SIG-M5 treated with dmso at 0.1 percent for 504 hours (cell line): ENCODE data around the gene ZC3HAV1.
"Not testable (repeated sequence)": the region's sequence is repeated elsewhere in the genome, so short reads cannot be mapped to it uniquely, and the experiment has no call there.

Experiments
- DNase-seq: peaks from one replicate; lab custom pipeline; 2025; ENCODE audit not compliant: unreplicated experiment; lab: John Stamatoyannopoulos, UW

ZC3HAV1 gene

GRCh38 chr7:139109188-139109982 lies at the start of gene ZC3HAV1:
Gene ZC3HAV1, minus strand, starts transcription at chr7:139109720. Its CDS starts 389 bp downstream, at chr7:139109331.
- peak; percentile 97 for DNase-seq

- no peak for DNase-seq
These were observed 44.3 kb upstream of the ZC3HAV1 start for GRCh38 chr7:139153832-139154231.

- no peak for DNase-seq
These were observed 42.6 kb upstream of the ZC3HAV1 start for GRCh38 chr7:139152149-139152548.

- no peak for DNase-seq
These were observed 29.6 kb upstream of the ZC3HAV1 start for GRCh38 chr7:139139150-139139549.

- peak; percentile 89 for DNase-seq
These were observed 24.0 kb upstream of the ZC3HAV1 start for GRCh38 chr7:139133335-139134139.

GRCh38 chr7:139132887-139133286 lies 23.4 kb upstream of the ZC3HAV1 start:
- DNase-seq = no peak

- DNase-seq = peak; percentile 100
These were observed 22.1 kb upstream of the ZC3HAV1 start for GRCh38 chr7:139131601-139132041.

- not testable (repeated sequence) for DNase-seq
These were observed 20.3 kb upstream of the ZC3HAV1 start for GRCh38 chr7:139129814-139130213.

GRCh38 chr7:139127648-139128047 lies 18.1 kb upstream of the ZC3HAV1 start:
- DNase-seq = peak; percentile 12

GRCh38 chr7:139125657-139126056 lies 16.1 kb upstream of the ZC3HAV1 start:
- no peak for DNase-seq

- DNase-seq = not testable (repeated sequence)
These were observed 15.5 kb upstream of the ZC3HAV1 start for GRCh38 chr7:139124995-139125394.

- no peak for DNase-seq
These were observed 14.8 kb upstream of the ZC3HAV1 start for GRCh38 chr7:139124084-139124914.

GRCh38 chr7:139119486-139119849 lies 9.9 kb upstream of the ZC3HAV1 start:
- DNase-seq = no peak

- peak; percentile 73 for DNase-seq
These were observed 9.4 kb upstream of the ZC3HAV1 start for GRCh38 chr7:139118805-139119485.

- peak; percentile 74 for DNase-seq
These were observed 8.8 kb upstream of the ZC3HAV1 start for GRCh38 chr7:139118234-139118804.

- no peak for DNase-seq
These were observed 8.2 kb upstream of the ZC3HAV1 start for GRCh38 chr7:139117599-139118233.

GRCh38 chr7:139116999-139117398 lies 7.5 kb upstream of the ZC3HAV1 start:
- no peak for DNase-seq

GRCh38 chr7:139115104-139115503 lies 5.6 kb upstream of the ZC3HAV1 start:
- DNase-seq = no peak

GRCh38 chr7:139114585-139114984 lies 5.1 kb upstream of the ZC3HAV1 start:
- DNase-seq = no peak

- no peak for DNase-seq
These were observed 4.5 kb upstream of the ZC3HAV1 start for GRCh38 chr7:139114018-139114417.
